VCaP (cell line): ENCODE measurements around the gene NR3C1.

ENCODE experiments used
- H3K27ac ChIP-seq: fragments of 450-650 bp; 2 replicates; pipeline ENCODE4 v1.5.1; 2017
- CTCF ChIP-seq: fragments of 450-650 bp; conservative IDR thresholded peaks from 2 replicates; pipeline ENCODE4 v1.5.1; 2017; ENCODE audit warnings: mild to moderate bottlenecking, moderate library complexity

The NR3C1 gene

DNA sequence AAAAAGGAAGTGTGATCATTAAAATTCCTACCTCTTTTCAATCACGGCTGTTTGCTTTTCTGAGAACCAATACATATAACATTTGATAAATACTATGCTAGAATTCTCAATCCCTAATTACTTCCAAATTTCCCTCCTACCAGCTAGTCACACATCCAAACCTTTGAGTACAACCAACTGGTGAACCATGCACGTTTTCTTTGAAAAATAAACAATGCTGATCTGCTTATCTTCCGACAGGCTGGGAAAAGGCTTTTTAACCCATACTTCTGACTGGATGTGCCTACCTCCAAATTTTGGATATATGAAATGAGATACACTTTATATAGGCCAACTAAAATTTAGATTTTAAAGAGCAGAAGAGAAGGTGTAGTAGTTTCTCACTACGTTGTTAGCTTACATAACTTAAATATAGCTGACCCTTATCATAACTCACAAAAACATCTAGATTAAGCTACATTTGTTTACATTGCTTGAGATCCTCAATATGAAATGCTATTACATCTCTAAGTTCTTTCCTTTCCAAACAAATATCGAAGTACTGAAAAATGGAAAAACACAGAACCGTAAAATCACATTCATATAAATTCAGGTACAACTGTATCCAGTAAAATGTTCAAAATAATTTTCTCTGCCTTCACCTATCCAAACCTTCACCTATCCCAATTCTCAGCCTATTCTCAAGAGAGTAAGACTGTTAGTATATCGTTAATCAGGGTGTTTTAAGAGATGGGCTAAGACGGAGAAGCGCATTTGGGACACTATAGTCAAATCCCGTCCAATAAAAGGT, 2.1 kb downstream of the NR3C1 start:
- TF ChIP-seq CTCF = no peak
- H3K27ac ChIP-seq = no peak overlapping the region

GRCh38 chr5:143400541-143401226, 2.8 kb downstream of the NR3C1 start:
- TF ChIP-seq CTCF = no peak
- H3K27ac ChIP-seq = no peak overlapping the region

GRCh38 chr5:143399616-143400540, 3.6 kb downstream of the NR3C1 start:
- H3K27ac ChIP-seq = no peak overlapping the region
- TF ChIP-seq CTCF = no peak

DNA sequence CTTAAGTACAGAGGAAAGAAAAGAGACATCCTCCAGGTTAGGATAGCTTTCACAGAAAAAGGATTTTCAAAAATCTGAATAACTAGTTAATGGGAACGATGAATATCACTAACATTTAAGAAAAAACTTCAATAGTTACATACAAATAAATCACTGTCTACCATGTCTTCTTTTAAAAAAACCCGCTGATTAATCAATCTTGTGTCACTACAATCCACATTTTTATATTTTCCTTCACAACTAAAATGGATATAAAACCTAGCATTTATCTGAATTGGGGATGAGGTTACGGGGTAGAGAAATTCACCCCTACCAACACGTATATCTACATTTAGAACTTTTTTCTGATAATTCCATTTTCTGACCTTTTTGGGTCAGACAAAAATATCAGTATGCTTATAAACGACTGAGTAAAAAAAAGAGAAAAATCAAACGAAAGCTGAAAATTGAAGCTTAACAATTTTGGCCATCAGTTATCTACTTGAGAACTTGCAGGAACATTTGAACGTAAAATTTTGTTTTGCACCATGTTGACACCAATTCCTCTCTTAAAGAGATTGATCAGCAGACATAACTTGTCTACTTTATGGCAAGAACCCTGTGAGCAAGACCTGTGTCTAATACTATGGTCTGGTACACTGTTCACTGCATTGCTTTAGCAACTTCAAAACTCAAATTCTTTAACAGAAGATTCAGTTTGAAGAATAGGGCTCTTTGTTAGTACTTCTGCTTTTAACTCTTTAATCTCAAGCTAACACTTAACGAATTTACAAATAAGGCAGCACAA, 4.8 kb downstream of the NR3C1 start:
- no peak for TF ChIP-seq CTCF
- no peak overlapping the region for H3K27ac ChIP-seq

DNA sequence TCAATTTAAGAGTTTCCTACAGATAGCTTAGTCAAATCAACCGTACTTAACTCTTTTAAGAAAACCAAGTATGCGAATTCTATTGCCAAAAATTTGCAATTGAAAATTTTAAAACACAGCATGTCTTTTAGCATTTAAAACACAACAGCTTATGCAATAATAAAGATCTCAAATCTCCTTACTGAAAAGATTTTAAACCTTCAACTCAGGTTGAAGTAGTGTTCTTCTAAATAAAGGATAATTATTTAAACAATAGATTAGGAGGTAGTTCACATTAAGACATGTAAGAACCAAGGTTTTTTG, 5.5 kb downstream of the NR3C1 start:
- no peak overlapping the region for H3K27ac ChIP-seq
- no peak for TF ChIP-seq CTCF

DNA sequence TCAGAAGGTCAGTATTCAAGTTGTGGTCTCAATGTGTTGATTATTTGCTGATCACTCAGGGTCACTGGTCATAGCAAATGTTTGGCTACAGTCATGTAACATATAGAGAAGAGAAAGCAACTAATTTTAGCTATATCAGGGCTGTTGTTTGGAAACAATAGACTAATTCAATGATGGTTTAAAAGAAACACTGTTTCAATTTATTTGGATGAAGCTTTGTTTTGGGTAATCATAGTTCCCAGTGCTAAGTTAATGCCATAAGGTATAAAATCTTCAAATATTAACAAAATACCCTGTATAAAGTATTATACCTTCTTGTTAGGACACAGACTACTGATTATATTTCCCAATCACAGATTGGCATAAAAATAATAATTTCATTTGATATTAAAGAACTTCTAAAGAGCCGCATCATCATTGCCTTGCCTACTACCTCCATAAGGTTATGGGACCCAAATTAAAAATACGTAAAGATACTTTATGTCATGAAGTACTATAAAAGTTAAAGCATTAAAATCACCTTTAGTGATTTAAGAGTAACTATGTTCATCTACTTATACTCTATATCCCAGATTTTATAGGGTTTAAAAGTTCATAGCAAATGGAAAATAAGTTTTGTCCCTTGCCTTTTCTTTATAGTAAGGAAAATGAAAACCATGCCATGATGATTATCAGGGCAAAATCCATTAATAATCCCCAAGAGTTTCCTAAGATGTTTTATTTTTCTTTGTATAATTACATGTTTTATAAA, 6.0 kb downstream of the NR3C1 start:
- H3K27ac ChIP-seq = no peak overlapping the region
- TF ChIP-seq CTCF = no peak
